NCI-H187 (cell line): ENCODE data around the gene DECR2.
"Not testable (repeated sequence)": the region's sequence is repeated elsewhere in the genome, so short reads cannot be mapped to it uniquely, and the experiment has no call there.

Source experiments
- DNase-seq, 2 experiments: peaks; one replicate each; lab custom pipeline; 2025; lab: John Stamatoyannopoulos, UW

Gene DECR2

GRCh38 chr16:379183-379960, 22.3 kb upstream of the DECR2 start:
- peak; percentile 94 to 96 for DNase-seq

DNA sequence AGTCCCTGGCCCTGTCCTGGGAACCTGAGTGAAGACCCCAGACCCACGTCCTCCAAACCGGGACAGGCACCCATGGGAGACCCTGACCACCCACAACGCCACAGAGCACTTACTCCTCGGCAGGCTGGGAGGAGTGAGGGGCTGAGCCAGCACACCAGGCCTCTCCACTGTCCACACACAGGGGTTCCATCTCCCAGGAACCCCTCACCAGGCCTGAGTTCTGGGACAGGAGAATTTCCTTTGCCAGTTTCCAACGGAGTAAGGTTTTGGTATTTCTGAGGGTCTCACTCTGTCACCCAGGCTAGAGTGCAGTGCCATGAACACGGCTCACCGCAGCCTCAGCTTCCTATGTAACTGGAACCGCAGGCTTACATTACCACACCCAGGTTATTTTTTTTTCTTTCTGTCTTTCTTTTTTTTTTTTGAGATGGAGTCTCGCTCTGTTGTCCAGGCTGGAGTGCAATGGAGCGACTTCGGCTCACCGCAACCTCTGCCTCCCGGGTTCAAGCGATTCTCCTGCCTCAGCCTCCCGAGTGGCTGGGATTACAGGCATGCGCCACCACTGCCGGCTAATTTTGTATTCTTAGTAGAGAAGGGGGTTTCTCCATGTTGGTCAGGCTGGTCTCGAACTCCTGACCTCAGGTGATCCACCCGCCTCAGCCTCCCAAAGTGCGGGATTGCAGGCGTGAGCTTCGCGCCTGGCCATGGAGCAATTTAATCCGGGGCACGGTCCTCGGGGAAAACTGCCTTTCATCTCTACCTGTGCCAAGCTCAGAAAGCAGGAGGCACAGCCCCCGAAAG, 21.5 kb upstream of the DECR2 start:
- no peak for DNase-seq

- no peak for DNase-seq
Observed at GRCh38 chr16:380762-381011, 21.0 kb upstream of the DECR2 start.

- no peak for DNase-seq
Observed at GRCh38 chr16:381012-381788, 20.5 kb upstream of the DECR2 start.

- DNase-seq = peak in 1 of 2 experiments; percentile 82
Observed at GRCh38 chr16:381789-382717, 19.6 kb upstream of the DECR2 start, which contains the start of gene PGAP6. TSS of gene PGAP6 (minus strand) at chr16:381978. CDS start at chr16:381821, 157 bp downstream.

DNA sequence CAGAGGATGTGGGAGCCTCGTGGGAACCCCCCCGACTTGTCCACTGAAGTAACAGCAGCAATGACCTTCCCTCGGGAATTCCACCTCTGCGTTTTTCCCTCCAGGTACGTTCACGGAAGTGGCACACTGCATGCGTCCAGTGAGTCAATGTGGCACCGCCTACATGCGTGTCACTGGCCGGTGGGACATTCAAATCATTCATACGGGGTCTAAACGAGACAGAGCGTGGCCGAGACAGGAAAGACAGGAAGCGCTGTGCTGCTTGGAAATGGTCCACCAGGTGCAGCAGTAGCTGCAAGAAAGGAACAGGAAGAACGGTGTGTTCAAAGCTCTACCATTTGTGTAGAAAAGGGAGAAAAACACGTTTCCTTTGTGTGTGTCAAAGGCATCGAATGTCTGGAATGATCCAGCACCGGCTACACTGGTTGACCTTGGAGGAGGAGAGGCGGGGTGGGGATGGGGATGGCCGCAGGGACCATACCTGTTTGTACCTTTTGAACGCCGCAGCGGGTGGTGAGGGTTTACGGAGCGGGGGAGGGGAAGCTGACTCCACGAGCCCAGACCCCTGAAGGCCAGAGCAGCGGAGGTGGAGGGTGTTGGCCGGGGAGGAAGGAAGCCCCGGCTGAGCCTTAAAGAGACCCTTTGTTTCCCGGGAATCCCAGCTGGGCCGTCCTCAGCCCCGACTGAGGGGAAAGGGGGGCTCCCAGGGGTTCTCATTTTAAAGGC, 18.2 kb upstream of the DECR2 start:
- DNase-seq = peak in 1 of 2 experiments; percentile 32

- no peak for DNase-seq
Observed at GRCh38 chr16:386641-387156, 15.0 kb upstream of the DECR2 start.

GRCh38 chr16:387761-388666, 13.7 kb upstream of the DECR2 start:
- not testable (repeated sequence) for DNase-seq

GRCh38 chr16:389352-389751, 12.3 kb upstream of the DECR2 start:
- no peak for DNase-seq

DNA sequence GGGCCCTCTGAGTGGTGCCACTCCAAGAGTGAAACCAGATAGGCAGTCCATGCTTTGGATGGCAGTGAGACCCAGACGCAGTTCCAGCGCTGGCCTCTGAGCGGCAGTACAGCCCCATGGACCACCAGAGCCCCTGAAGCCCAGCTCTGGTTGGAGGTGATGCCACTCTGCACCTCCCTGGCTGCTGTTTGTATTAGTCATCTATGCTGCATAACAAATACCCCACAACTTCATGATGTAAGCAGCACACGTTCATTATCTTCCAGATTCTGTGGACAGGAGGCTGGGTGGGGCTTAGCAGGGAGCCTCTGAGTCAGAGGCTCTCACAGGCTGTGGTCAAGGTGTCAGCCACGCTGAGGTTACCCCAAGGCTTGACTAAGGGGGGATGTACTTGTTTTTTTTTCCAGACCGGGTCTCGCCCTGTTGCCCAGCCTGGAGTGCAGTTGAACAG, 9.8 kb upstream of the DECR2 start:
- DNase-seq = peak; percentile 36 to 69

DNA sequence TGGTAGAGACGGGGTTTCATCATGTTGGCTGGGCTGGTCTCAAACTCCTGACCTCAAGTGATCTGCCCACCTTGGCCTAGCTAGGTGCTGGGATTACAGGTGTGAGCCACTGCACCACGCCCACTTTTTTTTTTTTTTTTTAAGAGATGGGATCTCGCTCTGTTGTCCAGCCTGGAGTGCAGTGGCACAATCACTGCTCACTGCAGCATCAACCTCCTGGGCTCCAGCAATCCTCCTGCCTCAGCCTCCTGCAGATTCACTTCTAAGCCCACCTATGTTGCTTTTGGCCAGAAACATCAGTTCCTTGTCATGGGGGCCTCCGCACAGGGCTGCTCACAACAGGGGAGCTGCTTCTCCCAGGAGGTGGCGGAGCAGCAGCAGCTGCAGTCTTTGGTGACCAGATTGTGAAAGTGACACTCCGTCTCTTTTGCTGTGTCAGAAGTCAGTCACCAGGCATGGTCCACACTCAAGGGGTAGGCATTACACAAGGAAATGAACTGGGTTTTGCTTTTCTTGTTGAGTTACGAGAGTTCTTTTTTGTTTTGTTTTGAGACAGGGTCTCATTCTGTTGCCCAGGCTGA, 9.1 kb upstream of the DECR2 start:
- DNase-seq = no peak

DNA sequence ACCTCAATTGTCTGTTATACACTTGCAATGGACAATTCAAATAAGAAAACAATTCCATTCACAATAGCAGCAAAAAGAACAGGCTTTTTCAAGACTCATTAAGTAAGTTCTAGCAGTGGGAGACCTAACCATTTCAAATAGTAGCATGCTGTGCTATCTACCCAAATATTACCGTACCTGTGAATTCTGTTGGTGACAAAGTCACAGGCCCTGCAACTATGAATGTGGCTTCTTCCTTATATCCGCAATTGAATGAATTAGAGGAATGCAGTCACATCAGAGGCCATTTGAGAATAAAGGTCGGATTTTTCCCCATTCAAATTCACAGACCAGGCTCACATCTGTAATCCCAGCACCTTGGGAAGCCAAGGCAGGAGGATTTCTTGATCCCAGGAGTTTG, 5.5 kb upstream of the DECR2 start:
- no peak for DNase-seq

DNA sequence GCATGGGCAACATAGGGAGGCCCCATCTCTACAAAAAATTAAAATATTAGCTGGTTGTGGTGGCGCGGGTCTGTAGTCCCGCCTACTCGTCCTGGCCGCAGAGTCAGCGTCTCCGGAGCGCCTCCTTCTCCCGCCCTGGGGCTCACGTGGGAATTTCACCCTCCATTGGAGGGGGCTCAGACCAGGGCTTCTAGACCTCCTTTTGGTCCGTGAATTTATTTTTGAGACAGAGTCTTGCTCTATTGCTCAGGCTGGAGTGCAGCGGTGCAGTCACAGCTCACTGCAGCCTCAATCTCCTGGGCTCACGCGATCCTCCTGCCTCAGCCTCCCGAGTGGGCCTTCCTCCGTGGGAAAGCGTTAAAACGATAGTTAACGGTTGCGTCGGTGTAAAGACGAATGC, 5.1 kb upstream of the DECR2 start:
- DNase-seq = no peak

DNA sequence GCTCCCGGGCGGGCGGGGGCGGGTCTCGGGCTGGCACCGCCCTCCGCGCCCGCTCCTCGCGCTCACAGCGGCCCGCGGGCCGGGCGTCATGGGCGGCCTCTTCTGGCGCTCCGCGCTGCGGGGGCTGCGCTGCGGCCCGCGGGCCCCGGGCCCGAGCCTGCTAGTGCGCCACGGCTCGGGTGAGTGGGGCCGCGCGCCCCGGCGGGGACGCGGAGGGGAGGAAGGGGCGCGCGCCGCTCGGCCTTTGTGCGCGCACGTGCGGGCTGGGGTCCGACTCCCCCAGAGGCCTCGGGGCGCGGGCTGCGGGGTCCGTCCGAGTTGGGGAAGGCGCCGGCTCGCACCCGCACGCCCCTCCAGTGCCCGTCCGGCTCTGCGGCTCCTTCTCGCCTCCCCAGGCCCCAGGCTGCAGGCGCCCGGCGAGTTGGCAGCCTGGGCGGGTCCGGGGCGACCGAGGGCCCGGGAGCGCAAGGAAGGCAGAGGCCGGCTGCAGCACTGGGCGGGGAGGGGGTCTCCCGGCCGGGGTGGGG, 4.5 kb upstream of the DECR2 start, which contains the start of gene NME4:
Gene NME4 (plus strand): TSS at position 65 of the 527 bp plus-strand sequence. CDS start 24 bp downstream, at position 89.
- DNase-seq = no peak

- no peak for DNase-seq
Observed at GRCh38 chr16:397736-398332, 3.9 kb upstream of the DECR2 start.

- DNase-seq = no peak
Observed at GRCh38 chr16:398561-399339, 2.9 kb upstream of the DECR2 start.

- DNase-seq = no peak
Observed at GRCh38 chr16:399340-400019, 2.2 kb upstream of the DECR2 start.
